GM23248 (cell line): ENCODE measurements around the gene LPCAT2. TPM values are rescaled to one million over a fixed set of nuclear protein-coding genes. Genes with fewer than 3 reads are reported as not detected.
A peak's percentile ranks its signal among the peaks of the same experiment; 100 is the strongest.

ENCODE experiments used
- DNase-seq: peaks from one replicate; pipeline ENCODE4 v3.0.0-alpha.2; 2015
- H2AFZ ChIP-seq: fragments of 200-600 bp; sonication (generic); 2 replicates; pipeline ENCODE4 v1.6.1; 2016; ENCODE audit warnings: antibody characterized with exemption
- H3F3A ChIP-seq: fragments of 200-600 bp; sonication (generic); 2 replicates; pipeline ENCODE4 v1.6.1; 2016; ENCODE audit warnings: mild to moderate bottlenecking, antibody characterized with exemption, mixed run types; ENCODE audit not compliant: insufficient read depth
- H3K27ac ChIP-seq: fragments of 200-600 bp; sonication (generic); 2 replicates; pipeline ENCODE4 v1.5.1; 2016; ENCODE audit warnings: mild to moderate bottlenecking
- H3K27me3 ChIP-seq: fragments of 200-600 bp; sonication (generic); replicated peaks from 2 replicates; pipeline ENCODE4 v1.6.1; 2016; ENCODE audit warnings: mild to moderate bottlenecking; ENCODE audit not compliant: insufficient read depth
- H3K36me3 ChIP-seq: fragments of 200-600 bp; sonication (generic); 2 replicates; pipeline ENCODE4 v1.6.1; 2016; ENCODE audit warnings: low read depth, mild to moderate bottlenecking
- H3K4me1 ChIP-seq: fragments of 200-600 bp; sonication (generic); 2 replicates; pipeline ENCODE4 v1.6.1; 2016; ENCODE audit warnings: mild to moderate bottlenecking; ENCODE audit not compliant: insufficient read depth
- H3K4me2 ChIP-seq: fragments of 200-600 bp; sonication (generic); one replicate; pipeline ENCODE4 v1.6.1; 2016; ENCODE audit warnings: mild to moderate bottlenecking; ENCODE audit not compliant: unreplicated experiment
- H3K4me3 ChIP-seq: fragments of 200-600 bp; sonication (generic); 2 replicates; pipeline ENCODE4 v1.5.1; 2016; ENCODE audit warnings: mild to moderate bottlenecking
- H3K79me2 ChIP-seq: fragments of 200-600 bp; sonication (generic); 2 replicates; pipeline ENCODE4 v1.6.1; 2016; ENCODE audit warnings: mild to moderate bottlenecking; ENCODE audit not compliant: insufficient read depth
- H3K9ac ChIP-seq: fragments of 200-600 bp; sonication (generic); 2 replicates; pipeline ENCODE4 v1.6.1; 2016; ENCODE audit warnings: mild to moderate bottlenecking
- H3K9me2 ChIP-seq: fragments of 200-600 bp; sonication (generic); 2 replicates; pipeline ENCODE4 v1.6.1; 2016; ENCODE audit warnings: mixed run types, mild to moderate bottlenecking, moderate library complexity; ENCODE audit not compliant: insufficient read depth
- H3K9me3 ChIP-seq: fragments of 200-600 bp; sonication (generic); one replicate; pipeline ENCODE4 v1.6.1; 2017; ENCODE audit warnings: low read depth
- H4K20me1 ChIP-seq: fragments of 200-600 bp; sonication (generic); 2 replicates; pipeline ENCODE4 v1.6.0; 2016; ENCODE audit not compliant: insufficient read depth
- EZH2 ChIP-seq: fragments of 200-600 bp; sonication (generic); IDR thresholded peaks from 2 replicates; pipeline ENCODE4 v1.6.1; 2018; ENCODE audit warnings: antibody characterized with exemption, mild to moderate bottlenecking; ENCODE audit not compliant: insufficient read depth, poor library complexity, severe bottlenecking
- EZH2phosphoT487 ChIP-seq: fragments of 200-600 bp; sonication (generic); IDR thresholded peaks from 2 replicates; pipeline ENCODE4 v1.6.1; 2018; ENCODE audit warnings: antibody characterized with exemption, moderate library complexity, mild to moderate bottlenecking, low read depth; ENCODE audit not compliant: insufficient read depth
- WGBS, 2 experiments: methylation state at CpG; one replicate each; pipeline ENCODE4 v1.1.6; 2015 to 2017; ENCODE audit warnings: low lambda C conversion rate in 2 of 2, low coverage in 1 of 2; ENCODE audit errors: missing lambda C conversion rate in 2 of 2; 5-methylcytosine and 5-hydroxymethylcytosine counted together
- in situ Hi-C: fragments of 300-500 bp; cut with MboI; formaldehyde crosslinking; loops from 2 replicates; pipeline ENCODE4 v1.15.0; 2020
- polyA plus RNA-seq: library from polyadenylated mRNA; unstranded; fragments of >200 nt; fragmentation: Nextera tagmentation; extraction: Ambion mirVana; gene quantifications from 2 replicates; pipeline ENCODE4 v1.2.1, GENCODE V29; 2016
- total RNA-seq: library from RNA; depleted of rRNA; stranded (reverse); fragments of >200 nt; shearing (Covaris generic); gene quantifications from 2 replicates; pipeline ENCODE4 v1.2.3, GENCODE V29; 2014

The LPCAT2 gene
- total and polyA plus RNA-seq, 2 experiments from 2014 or later, result 11.4 to 12.4 TPM

- Histone ChIP-seq H3K27me3 (no peaks in the 10 kb centered on the region), H3K9ac (no peak overlapping the region), H2AFZ (no peak overlapping the region), H3K79me2 (no peaks in the 10 kb centered on the region), H3K27ac (no peak overlapping the region), H4K20me1 (no peaks in the 10 kb centered on the region), H3K4me3 (no peak overlapping the region), H3K36me3 (no peaks in the 10 kb centered on the region; the same call in 1 of the 2 replicates), H3K4me2 (no peak overlapping the region), H3F3A (peaks cover 6% of the 10 kb centered on the region; the same call in 1 of the 2 replicates), H3K4me1 (peaks cover 5% of the 10 kb centered on the region; the same call in 1 of the 2 replicates), H3K9me3 (no peaks in the 10 kb centered on the region), H3K9me2 (no peaks in the 10 kb centered on the region)
- no peak for DNase-seq
- no peak for TF ChIP-seq EZH2
- TF ChIP-seq EZH2phosphoT487, result no peak
- WGBS, 2 experiments, result 88 to 92% methylated on average over 2 of the region's 2 CpGs
- in situ Hi-C loops, result no loop called here
These were observed 20.1 kb downstream of the LPCAT2 start for GRCh38 chr16:55529018-55529417.

GRCh38 chr16:55530316-55530856, 21.5 kb downstream of the LPCAT2 start:
- Histone ChIP-seq H3K36me3 (no peaks in the 10 kb centered on the region; the same call in 1 of the 2 replicates), H3K9ac (no peak overlapping the region), H4K20me1 (no peaks in the 10 kb centered on the region), H3K9me3 (no peaks in the 10 kb centered on the region), H3K9me2 (no peaks in the 10 kb centered on the region), H3K27ac (no peak overlapping the region), H3K79me2 (no peaks in the 10 kb centered on the region), H3K4me1 (peaks cover 5% of the 10 kb centered on the region; the same call in 1 of the 2 replicates), H3K27me3 (no peaks in the 10 kb centered on the region), H3K4me3 (no peak overlapping the region), H2AFZ (no peak overlapping the region), H3K4me2 (no peak overlapping the region), H3F3A (peaks cover 6% of the 10 kb centered on the region; the same call in 1 of the 2 replicates)
- no peak for DNase-seq
- in situ Hi-C loops, result no loop called here
- TF ChIP-seq EZH2 (no peak), EZH2phosphoT487 (no peak)
- WGBS, 2 experiments, result 95 to 97% methylated on average over 1 of the region's 1 CpG

GRCh38 chr16:55532227-55532626, 23.4 kb downstream of the LPCAT2 start:
- H2AFZ ChIP-seq, result no peak overlapping the region
- H3K9ac ChIP-seq, result no peak overlapping the region
- no peaks in the 10 kb centered on the region for H3K9me3 ChIP-seq
- H3F3A ChIP-seq, result no peaks in the 10 kb centered on the region
- peak; percentile 42 for DNase-seq
- H3K27me3 ChIP-seq, result no peaks in the 10 kb centered on the region
- in situ Hi-C loops, result no loop called here
- H3K27ac ChIP-seq, result no peak overlapping the region
- no peak overlapping the region for H3K4me2 ChIP-seq
- H3K36me3 ChIP-seq, result no peaks in the 10 kb centered on the region; the same call in 1 of the 2 replicates
- TF ChIP-seq EZH2phosphoT487, result no peak
- TF ChIP-seq EZH2, result no peak
- no peak overlapping the region for H3K4me3 ChIP-seq
- H3K4me1 ChIP-seq, result peaks cover 5% of the 10 kb centered on the region; the same call in 1 of the 2 replicates
- H3K9me2 ChIP-seq, result no peaks in the 10 kb centered on the region
- 79 to 83% methylated on average over 1 of the region's 1 CpG for WGBS, 2 experiments
- H3K79me2 ChIP-seq, result no peaks in the 10 kb centered on the region
- no peaks in the 10 kb centered on the region for H4K20me1 ChIP-seq

GRCh38 chr16:55534756-55535155, 25.9 kb downstream of the LPCAT2 start:
- no peak for DNase-seq
- in situ Hi-C loops, result no loop called here
- H3K4me2 ChIP-seq, result no peak overlapping the region
- no peaks in the 10 kb centered on the region for H3K79me2 ChIP-seq
- no peaks in the 10 kb centered on the region for H4K20me1 ChIP-seq
- H3K27me3 ChIP-seq, result no peaks in the 10 kb centered on the region
- no peaks in the 10 kb centered on the region for H3K9me3 ChIP-seq
- H2AFZ ChIP-seq, result no peak overlapping the region
- no peaks in the 10 kb centered on the region; the same call in 1 of the 2 replicates for H3K36me3 ChIP-seq
- H3K9ac ChIP-seq, result no peak overlapping the region
- 73 to 86% methylated on average over 2 of the region's 2 CpGs for WGBS, 2 experiments
- no peak for TF ChIP-seq EZH2
- TF ChIP-seq EZH2phosphoT487, result no peak
- H3K4me1 ChIP-seq, result peaks cover 20% of the 10 kb centered on the region
- no peak overlapping the region for H3K4me3 ChIP-seq
- no peaks in the 10 kb centered on the region for H3K9me2 ChIP-seq
- H3K27ac ChIP-seq, result no peak overlapping the region
- peaks cover 4% of the 10 kb centered on the region; the same call in 1 of the 2 replicates for H3F3A ChIP-seq
